Measurements from ENCODE around the gene OSBPL8. TPM values are rescaled to one million over a fixed set of nuclear protein-coding genes. Genes with fewer than 3 reads are reported as not detected.
"Not testable (repeated sequence)": the region's sequence is repeated elsewhere in the genome, so short reads cannot be mapped to it uniquely, and the experiment has no call there.

Gene OSBPL8
- total RNA-seq, 2 donors from 2014 or later = 23.1 to 41.2 TPM

GRCh38 chr12:76375470-76375869 lies 184.1 kb downstream of the OSBPL8 start:
- intact Hi-C loops (cut with DNase I) = no loop called here
- TF ChIP-seq CTCF (IDR thresholded peaks at IDR 0.05) (no peak), POLR2A (IDR thresholded peaks at IDR 0.05) (no peak)
- H3K4me1 ChIP-seq = no peaks in the 10 kb centered on the region
- no peaks in the 10 kb centered on the region for H3K9me3 ChIP-seq
- no peak overlapping the region for H3K4me3 ChIP-seq
- no peak for DNase-seq
- ATAC-seq = no peak
- no peak overlapping the region for H3K27ac ChIP-seq
- no peaks in the 10 kb centered on the region for H3K27me3 ChIP-seq
- WGBS, 2 donors = 91 to 93% methylated on average over 1 of the region's 1 CpG
- H3K36me3 ChIP-seq (replicated peaks in 1 of 2; ENCODE audit: insufficient read depth in 1 of 2, low read depth in 2 of 2) = peaks cover 0 to 5% of the 10 kb centered on the region in 2 donors

- ATAC-seq = no peak
- no peaks in the 10 kb centered on the region for H3K27me3 ChIP-seq
- WGBS, 2 donors = 67 to 88% methylated on average over 1 of the region's 1 CpG
- intact Hi-C loops (cut with DNase I) = no loop called here
- H3K36me3 ChIP-seq (replicated peaks in 1 of 2; ENCODE audit: insufficient read depth in 1 of 2, low read depth in 2 of 2) = peaks cover 0 to 7% of the 10 kb centered on the region in 2 donors
- H3K27ac ChIP-seq = no peak overlapping the region
- no peak overlapping the region for H3K4me3 ChIP-seq
- no peak for DNase-seq
- H3K9me3 ChIP-seq = no peaks in the 10 kb centered on the region
- TF ChIP-seq CTCF (IDR thresholded peaks at IDR 0.05) = no peak
- TF ChIP-seq POLR2A (IDR thresholded peaks at IDR 0.05) = no peak
- H3K4me1 ChIP-seq = no peaks in the 10 kb centered on the region
Measured at GRCh38 chr12:76374386-76375020, 185.1 kb downstream of the OSBPL8 start.

- intact Hi-C loops (cut with DNase I) = no loop called here
- no peak overlapping the region for H3K27ac ChIP-seq
- DNase-seq = no peak
- no peak overlapping the region for H3K4me3 ChIP-seq
- TF ChIP-seq CTCF (IDR thresholded peaks at IDR 0.05) = no peak
- TF ChIP-seq POLR2A (IDR thresholded peaks at IDR 0.05) = no peak
- H3K9me3 ChIP-seq = no peaks in the 10 kb centered on the region
- no peaks in the 10 kb centered on the region for H3K27me3 ChIP-seq
- 90 to 96% methylated on average over 1 of the region's 1 CpG for WGBS, 2 donors
- ATAC-seq = no peak
- H3K4me1 ChIP-seq = no peaks in the 10 kb centered on the region
- peaks cover 0 to 2% of the 10 kb centered on the region in 2 donors for H3K36me3 ChIP-seq (replicated peaks in 1 of 2; ENCODE audit: insufficient read depth in 1 of 2, low read depth in 2 of 2)
Measured at GRCh38 chr12:76368230-76368629, 191.3 kb downstream of the OSBPL8 start.

GRCh38 chr12:76366163-76366562 lies 193.4 kb downstream of the OSBPL8 start:
- H3K36me3 ChIP-seq (replicated peaks in 1 of 2; ENCODE audit: insufficient read depth in 1 of 2, low read depth in 2 of 2) = peaks cover 0 to 2% of the 10 kb centered on the region in 2 donors
- no peaks in the 10 kb centered on the region for H3K9me3 ChIP-seq
- WGBS, 2 donors = 96 to 100% methylated on average over 1 of the region's 1 CpG
- ATAC-seq = no peak
- no peak for TF ChIP-seq POLR2A (IDR thresholded peaks at IDR 0.05)
- no peak for TF ChIP-seq CTCF (IDR thresholded peaks at IDR 0.05)
- H3K27ac ChIP-seq = no peak overlapping the region
- H3K4me1 ChIP-seq = no peaks in the 10 kb centered on the region
- no peak for DNase-seq
- H3K4me3 ChIP-seq = no peak overlapping the region
- intact Hi-C loops (cut with DNase I) = no loop called here
- H3K27me3 ChIP-seq = no peaks in the 10 kb centered on the region

- 95 to 96% methylated on average over 5 of the region's 5 CpGs for WGBS, 2 donors
Measured at GRCh38 chr12:76364131-76364530, 195.4 kb downstream of the OSBPL8 start.

More at GRCh38 chr12:76364131-76364530, 195.4 kb downstream of the OSBPL8 start:
- DNase-seq; H3K27ac ChIP-seq; H3K27me3 ChIP-seq; ATAC-seq; H3K4me1 ChIP-seq; intact Hi-C loops (cut with DNase I); H3K4me3 ChIP-seq; H3K36me3 ChIP-seq (replicated peaks in 1 of 2; ENCODE audit: insufficient read depth in 1 of 2, low read depth in 2 of 2); H3K9me3 ChIP-seq: not testable (repeated sequence)

Data from body of pancreas (tissue), 4 donors.